Loucy (cell line): ENCODE data around the gene ADAR.

Experiments
- CTCF ChIP-seq: fragments of 200-600 bp; sonication (generic); conservative IDR thresholded peaks from 2 replicates; pipeline ENCODE4 v1.5.1; 2014; ENCODE audit warnings: mild to moderate bottlenecking, antibody characterized with exemption, low read length
- EZH2phosphoT487 ChIP-seq: fragments of 200-600 bp; IDR thresholded peaks from 2 replicates; pipeline ENCODE4 v1.6.1; 2018; ENCODE audit warnings: antibody characterized with exemption, mild to moderate bottlenecking, moderate library complexity, borderline replicate concordance

DNA sequence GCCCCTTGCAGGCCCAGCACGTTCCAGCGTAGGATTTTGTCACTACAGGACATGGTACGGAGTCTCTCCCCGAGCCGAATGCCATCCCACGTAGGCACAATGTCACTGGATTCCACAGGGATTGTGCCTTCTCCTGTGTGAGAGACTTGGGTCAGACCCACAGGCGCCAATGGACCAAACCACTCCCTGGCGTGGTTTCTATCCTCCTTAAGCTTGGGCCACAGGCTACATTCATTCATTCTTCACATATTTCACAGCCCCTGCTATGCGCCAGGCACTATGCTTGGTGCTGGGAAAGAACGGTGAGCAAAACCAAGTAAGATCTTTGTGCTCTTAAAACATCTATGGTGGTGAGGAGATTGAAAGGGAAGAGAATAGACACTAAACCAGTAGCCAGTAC, 21.8 kb downstream of the ADAR start:
- TF ChIP-seq CTCF = no peak
- TF ChIP-seq EZH2phosphoT487 = no peak
